ENCODE data around the gene SLC12A2.

The SLC12A2 gene

DNA sequence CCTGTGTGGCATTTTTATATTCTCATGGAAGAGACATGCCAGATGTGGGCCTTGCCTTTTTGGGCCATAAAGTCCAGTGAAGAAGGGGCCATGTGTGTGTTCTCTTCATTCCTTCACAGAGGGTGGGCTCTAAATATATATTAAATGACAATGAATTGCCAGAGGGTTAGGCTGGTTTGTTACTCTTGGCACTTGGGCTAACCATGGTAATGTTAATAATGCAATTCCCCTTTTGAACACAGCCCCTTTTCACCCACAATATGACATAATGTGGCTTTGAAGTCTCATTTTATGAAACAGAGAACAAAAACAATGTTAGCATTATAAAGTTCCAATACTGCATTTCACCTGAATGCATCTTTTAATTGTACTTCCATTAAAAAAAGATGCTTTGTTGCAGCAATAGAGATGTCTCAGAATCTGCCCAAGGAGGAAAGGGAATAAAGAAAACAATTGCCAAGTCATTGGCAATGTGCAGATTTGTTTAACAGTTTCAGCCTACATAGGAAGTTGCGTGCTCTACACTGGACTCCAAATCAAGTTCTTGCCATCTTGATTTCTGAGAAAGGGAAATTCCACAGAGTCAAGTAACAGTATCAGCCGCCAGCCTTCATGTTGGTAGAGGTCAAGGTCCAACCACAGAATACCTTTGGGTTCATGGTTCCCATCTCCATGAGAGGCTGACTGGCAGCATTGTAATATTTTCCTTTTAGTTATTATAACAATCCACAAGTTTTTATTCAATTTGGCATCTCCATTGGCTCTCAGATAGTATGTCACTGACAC lies 141.9 kb downstream of the SLC12A2 start:
- DNase-seq (ENCODE audit: low read depth) = no peak

DNA sequence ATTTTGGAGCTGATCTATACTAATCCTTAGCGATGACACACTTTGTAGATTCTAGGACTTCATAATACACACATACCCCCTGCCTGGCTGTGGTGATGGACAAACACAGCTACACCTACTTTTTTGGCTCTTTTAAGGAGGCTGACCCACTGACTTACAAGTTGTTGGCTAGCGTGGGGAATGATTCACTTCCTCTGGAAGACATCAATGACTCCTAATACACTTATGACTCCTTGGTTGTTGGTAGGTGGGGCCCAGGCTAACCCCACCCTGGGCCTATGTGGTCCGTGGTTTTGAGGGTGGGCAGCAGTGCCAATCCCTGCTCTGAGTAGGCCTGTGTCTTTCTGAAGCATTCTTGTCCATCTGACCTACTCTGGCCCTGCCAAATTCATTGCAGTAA lies 144.4 kb downstream of the SLC12A2 start:
- no peak for DNase-seq (ENCODE audit: low read depth)

- DNase-seq (ENCODE audit: low read depth) = no peak
Observed at GRCh38 chr5:128228521-128228920, 145.0 kb downstream of the SLC12A2 start.

GRCh38 chr5:128234928-128235641 lies 151.5 kb downstream of the SLC12A2 start:
- no peak for DNase-seq (ENCODE audit: low read depth)

GRCh38 chr5:128236334-128236733 lies 152.8 kb downstream of the SLC12A2 start:
- DNase-seq (ENCODE audit: low read depth) = no peak

DNA sequence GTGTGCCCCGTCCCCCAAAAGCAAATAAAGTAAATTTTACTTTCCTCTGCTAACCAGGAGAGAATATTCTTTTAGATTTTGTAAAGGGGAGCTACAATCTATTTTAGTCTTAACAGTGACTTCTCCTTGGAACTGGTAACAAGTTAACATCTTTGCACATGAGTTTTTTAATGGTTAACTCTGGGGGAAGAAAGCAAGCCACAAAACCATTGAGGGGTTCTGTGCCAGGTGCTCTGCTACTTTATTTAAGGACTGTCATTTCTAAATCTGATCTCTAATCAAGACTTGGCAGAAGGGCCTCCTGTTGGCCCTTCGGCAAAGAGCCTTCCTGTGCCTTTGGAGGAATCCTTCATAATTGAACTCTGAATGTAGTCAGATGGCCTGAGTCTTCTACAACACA lies 153.4 kb downstream of the SLC12A2 start:
- DNase-seq (ENCODE audit: low read depth) = no peak

DNA sequence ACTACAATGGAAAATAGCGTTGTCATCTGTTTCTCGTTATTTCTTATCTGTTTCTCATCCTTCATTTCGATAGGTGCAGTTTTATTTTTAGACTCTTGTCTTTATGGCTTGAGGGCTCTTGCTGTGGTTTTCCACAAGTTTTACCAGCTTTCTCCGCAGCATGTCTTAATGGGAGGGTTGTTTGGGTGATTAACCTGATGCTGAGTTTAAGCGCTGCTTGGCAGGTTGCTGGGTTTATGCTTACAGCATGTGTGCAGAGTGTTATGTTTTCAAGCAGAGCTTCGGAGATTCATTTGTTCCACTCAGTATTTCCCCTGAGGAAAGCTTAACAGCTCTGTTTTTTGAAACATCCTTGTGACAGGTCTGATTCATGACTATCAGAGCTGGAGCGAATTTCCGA lies 154.0 kb downstream of the SLC12A2 start:
- no peak for DNase-seq (ENCODE audit: low read depth)

Measured in stimulated activated CD8-positive, alpha-beta memory T cell treated with anti-CD3 and anti-CD28 coated beads, Interleukin-12 subunit alpha, Interleukin-12 subunit beta, amount 100 ng/mL, for 4 hours (primary cell).